NCI-H1105 treated with DMSO at 0.1 percent for 48 hours (cell line): ENCODE results near the gene EIF2S2.
A peak's percentile ranks its signal among the peaks of the same experiment; 100 is the strongest.
"Not testable (repeated sequence)": the region's sequence is repeated elsewhere in the genome, so short reads cannot be mapped to it uniquely, and the experiment has no call there.

Experiments used
- DNase-seq: peaks from one replicate; lab custom pipeline; 2025; lab: John Stamatoyannopoulos, UW

EIF2S2 gene, protein sequence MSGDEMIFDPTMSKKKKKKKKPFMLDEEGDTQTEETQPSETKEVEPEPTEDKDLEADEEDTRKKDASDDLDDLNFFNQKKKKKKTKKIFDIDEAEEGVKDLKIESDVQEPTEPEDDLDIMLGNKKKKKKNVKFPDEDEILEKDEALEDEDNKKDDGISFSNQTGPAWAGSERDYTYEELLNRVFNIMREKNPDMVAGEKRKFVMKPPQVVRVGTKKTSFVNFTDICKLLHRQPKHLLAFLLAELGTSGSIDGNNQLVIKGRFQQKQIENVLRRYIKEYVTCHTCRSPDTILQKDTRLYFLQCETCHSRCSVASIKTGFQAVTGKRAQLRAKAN

GRCh38 chr20:34111702-34112599 is at the start of gene EIF2S2:
Gene EIF2S2 (minus strand): TSS chr20:34112243. CDS start chr20:34112110, 133 bp downstream.
- peak; percentile 99 for DNase-seq

GRCh38 chr20:34157697-34158096 is 45.7 kb upstream of the EIF2S2 start:
- not testable (repeated sequence) for DNase-seq

GRCh38 chr20:34155836-34156235 is 43.8 kb upstream of the EIF2S2 start:
- no peak for DNase-seq

DNA sequence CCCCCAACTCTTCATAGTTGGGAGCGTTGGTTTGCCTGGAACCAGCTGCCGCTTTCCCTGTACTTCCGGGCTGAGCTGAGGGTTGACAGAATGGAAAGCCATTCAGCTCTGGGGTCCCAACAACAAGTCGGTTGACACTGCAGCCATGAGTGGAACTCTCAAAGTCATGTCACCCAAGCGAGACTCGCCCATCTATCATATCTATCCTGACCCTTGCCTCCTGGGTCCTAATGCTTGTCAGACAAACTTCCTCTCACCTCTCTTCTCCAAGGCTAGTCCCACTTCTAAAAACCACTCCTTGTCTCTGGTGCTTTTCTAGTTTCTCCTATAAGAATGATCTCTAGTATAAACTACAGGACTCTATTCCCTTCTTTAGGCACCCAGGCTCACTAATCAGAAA is 41.1 kb upstream of the EIF2S2 start:
- not testable (repeated sequence) for DNase-seq

DNA sequence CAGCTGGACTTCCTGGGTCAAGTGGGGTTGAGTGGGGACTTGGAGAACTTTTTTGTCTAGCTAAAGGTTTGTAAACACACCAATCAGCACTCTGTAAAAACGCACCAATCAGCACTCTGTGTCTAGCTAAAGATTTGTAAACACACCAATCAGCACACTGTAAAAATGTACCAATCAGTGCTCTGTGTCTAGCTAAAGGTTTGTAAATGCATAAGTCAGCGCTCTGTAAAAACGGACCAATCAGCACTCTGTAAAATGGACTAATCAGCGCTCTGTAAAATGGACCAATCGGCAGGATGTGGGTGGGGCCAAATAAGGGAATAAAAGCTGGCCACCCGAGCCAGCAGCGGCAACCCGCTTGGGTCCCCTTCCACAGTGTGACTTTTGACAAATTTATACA is 40.0 kb upstream of the EIF2S2 start:
- not testable (repeated sequence) for DNase-seq

- no peak for DNase-seq
These were observed 38.4 kb upstream of the EIF2S2 start for GRCh38 chr20:34150306-34151000.

DNA sequence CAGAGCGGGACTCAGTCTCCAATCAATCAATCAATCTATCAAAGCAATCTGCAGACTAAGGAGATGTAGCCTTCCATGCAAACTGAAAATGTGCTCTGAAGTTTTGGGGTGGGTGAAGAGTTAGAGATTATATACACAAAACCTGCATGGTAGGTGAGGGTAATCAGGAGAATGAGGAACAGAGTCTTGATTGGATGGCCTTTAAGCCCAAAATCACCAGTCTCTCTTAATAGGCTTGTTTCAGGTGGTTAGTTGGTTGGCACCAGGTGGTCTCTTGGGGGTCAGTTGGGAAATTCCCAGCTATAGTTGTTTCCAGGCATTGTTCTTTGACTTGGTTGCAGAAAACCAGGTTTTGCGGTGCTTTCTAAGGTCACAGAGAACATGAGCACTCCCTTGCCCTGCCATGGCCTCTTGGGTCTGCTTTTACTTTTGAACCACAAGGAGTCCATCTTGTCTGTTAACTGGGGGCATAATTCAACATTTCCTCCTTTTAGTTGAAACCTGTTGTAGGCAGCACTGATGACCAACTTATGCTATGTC is 33.3 kb upstream of the EIF2S2 start:
- DNase-seq = no peak

- DNase-seq = no peak
These were observed 31.9 kb upstream of the EIF2S2 start for GRCh38 chr20:34143951-34144350.

DNA sequence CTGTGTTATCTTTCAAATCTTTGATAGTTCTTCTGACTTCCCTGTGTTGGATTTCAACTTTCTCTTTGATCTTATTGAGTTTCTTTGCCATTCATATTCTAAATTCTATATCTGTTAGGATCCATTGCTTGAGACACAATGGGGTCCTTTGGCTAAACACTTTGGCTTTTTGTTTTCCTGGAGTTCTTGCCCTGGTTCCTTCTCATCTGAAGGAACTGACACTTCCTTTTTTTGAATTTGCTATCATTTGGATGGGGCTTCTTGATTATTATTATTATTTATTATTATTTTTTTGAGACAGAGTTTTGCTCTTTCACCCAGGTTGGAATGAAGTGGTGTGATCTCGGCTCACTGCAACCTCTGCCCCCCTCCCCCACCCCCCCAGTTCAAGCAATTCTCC is 30.1 kb upstream of the EIF2S2 start:
- DNase-seq = no peak

- no peak for DNase-seq
These were observed 29.2 kb upstream of the EIF2S2 start for GRCh38 chr20:34141293-34141692.

DNA sequence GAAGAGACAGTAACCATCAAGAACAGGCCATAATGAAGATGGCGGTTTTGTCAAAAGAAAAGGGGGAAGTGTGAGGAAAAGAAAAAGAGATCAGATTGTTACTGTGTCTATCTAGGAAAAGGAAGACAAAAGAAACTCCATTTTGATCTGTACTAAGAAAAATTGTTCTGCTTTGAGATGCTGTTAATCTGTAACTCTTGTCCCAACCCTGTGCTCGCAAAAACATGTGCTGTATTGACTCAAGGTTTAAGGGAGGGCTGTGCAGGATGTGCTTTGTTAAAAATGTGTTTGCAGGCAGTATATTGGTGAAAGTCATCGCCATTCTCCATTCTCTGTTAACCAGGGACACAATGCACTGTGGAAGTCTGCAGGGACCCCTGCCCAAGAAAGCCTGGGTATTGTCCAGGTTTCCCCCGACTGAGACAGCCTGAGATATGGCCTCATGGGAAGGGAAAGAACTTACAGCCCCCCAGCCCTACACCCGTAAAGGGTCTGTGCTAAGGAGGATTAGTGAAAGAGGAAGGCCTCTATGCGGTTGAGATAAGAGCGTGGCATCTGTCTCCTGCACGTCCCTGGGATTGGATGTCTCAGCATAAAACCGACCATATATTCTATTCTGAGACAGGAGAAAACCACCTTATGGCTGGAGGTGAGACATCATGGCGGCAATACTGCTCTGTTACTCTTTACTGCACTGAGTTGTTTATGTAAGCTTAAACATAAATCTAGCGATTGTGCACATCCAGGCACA is 23.7 kb upstream of the EIF2S2 start:
- DNase-seq = not testable (repeated sequence)

- not testable (repeated sequence) for DNase-seq
These were observed 21.4 kb upstream of the EIF2S2 start for GRCh38 chr20:34133365-34133860.

DNA sequence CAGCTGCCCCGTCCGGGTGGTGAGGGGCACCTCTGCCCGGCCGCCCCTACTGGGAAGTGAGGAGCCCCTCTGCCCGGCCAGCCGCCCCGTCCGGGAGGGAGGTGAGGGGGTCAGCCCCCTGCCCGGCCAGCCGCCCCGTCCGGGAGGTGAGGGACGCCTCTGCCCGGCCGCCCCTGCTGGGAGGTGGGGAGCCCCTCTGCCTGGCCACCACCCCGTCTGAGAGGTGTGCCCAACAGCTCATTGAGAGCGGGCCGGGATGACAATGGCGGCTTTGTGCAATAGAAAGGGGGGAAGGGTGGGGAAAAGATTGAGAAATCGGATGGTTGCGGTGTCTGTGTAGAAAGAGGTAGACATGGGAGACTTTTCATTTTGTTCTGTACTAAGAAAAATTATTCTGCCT is 20.9 kb upstream of the EIF2S2 start:
- DNase-seq = not testable (repeated sequence)

GRCh38 chr20:34132491-34132890 is 20.4 kb upstream of the EIF2S2 start:
- DNase-seq = not testable (repeated sequence)

DNA sequence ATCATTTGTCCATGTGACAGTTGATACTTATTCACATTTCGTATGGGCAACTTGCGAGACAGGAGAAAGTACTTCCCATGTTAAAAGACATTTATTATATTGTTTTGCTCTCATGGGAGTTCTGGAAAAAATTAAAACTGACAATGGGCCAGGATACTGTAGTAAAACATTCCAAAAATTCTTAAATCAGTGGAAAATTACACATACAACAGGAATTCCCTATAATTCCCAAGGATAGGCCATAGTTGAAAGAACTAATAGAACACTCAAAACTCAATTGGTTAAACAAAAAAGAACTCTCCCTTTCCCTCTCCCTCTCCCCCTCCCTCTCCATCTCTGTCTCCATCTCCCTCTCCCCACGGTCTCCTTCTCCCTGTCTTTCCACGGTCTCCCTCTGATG is 19.4 kb upstream of the EIF2S2 start:
- DNase-seq = no peak

- peak; percentile 75 for DNase-seq
These were observed 17.6 kb upstream of the EIF2S2 start for GRCh38 chr20:34129518-34130162.

DNA sequence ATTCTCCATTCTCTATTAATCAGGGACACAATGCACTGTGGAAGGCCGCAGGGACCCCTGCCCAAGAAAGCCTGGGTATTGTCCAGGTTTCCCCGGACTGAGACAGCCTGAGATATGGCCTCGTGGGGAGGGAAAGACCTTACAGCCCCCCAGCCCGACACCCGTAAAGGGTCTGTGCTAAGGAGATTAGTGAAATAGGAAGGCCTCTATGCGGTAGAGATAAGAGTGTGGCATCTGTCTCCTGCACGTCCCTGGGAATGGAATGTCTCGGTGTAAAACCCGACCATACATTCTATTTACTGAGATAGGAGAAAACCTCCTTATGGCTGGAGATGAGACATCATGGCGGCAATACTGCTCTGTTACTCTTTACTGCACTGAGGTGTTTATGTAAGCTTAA is 15.7 kb upstream of the EIF2S2 start:
- no peak for DNase-seq

- no peak for DNase-seq
These were observed 12.6 kb upstream of the EIF2S2 start for GRCh38 chr20:34124469-34125249.

DNA sequence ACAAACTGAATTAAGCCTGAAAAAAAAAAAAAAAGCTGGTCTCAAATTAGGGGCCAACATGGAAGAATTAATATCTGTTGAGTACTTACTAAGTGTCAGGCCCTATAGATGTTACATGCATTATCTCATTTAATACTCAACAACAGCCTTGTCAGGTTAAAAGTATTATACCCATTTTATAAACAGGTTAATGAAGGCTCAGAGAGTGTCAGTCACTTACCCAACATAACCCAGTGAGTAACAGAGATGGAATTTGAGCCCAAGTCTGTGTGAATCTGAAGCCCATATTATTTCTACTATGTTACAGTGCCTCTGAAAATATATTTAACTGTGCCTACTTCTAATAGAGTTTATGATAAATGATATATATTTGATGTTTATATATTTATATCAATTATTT is 11.3 kb upstream of the EIF2S2 start:
- DNase-seq = no peak
